Measurements from ENCODE around the gene ACOX1.

ACOX1 gene

DNA sequence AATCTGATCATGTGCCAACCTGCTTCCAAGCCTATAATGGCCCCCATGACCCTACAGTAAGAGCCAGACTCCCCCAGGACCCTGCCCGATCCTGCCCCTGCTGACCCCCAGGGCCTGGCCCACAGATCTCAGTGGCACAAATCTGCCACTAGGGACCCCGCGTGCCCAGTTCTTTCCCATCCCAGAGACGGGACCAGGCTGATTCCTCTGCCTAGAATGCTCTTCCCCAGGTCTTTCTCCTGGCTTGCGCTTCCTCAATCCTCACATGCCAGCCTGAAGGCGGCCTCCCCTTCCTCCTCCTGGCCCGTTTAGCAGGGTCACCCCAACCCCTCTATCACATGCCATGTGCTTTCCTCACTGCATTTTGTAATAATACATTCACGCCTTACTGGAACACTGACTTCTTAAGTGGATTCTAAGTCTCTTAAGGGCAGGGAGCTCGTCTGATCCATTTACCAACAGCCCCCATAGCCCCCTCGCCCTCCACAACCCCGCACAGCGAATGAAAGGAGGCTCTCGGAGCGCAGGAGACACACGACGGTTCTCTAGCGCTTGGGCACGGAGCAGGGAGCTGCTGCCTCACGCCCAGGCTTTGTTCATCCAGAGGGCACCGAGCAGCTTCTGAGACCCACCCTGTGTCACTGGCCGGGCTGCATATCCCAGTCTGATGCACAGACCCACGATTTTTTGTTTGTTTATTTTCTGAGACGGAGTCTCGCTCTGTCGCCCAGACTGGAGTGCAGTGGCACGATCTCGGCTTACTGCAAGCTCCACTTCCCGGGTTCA is 83.4 kb downstream of the ACOX1 start (continued):
- TF ChIP-seq, protein P1, sequence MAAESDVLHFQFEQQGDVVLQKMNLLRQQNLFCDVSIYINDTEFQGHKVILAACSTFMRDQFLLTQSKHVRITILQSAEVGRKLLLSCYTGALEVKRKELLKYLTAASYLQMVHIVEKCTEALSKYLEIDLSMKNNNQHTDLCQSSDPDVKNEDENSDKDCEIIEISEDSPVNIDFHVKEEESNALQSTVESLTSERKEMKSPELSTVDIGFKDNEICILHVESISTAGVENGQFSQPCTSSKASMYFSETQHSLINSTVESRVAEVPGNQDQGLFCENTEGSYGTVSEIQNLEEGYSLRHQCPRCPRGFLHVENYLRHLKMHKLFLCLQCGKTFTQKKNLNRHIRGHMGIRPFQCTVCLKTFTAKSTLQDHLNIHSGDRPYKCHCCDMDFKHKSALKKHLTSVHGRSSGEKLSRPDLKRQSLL (tag by site-specific recombination; IDR thresholded peaks at IDR 0.05) = peak; percentile 94
- TF ChIP-seq ZBTB8A (tag by site-specific recombination; IDR thresholded peaks at IDR 0.05) (no peak), SALL2 (tag by site-specific recombination; IDR thresholded peaks at IDR 0.05; ENCODE audit: borderline replicate concordance) (no peak), ZNF37A (tag by site-specific recombination; IDR thresholded peaks at IDR 0.05) (no peak), KLF7 (tag by site-specific recombination; IDR thresholded peaks at IDR 0.05; ENCODE audit: borderline replicate concordance) (no peak), ZNF837 (tag by site-specific recombination; IDR thresholded peaks at IDR 0.05) (no peak), ZNF629 (tag by site-specific recombination; IDR thresholded peaks at IDR 0.05) (no peak), ZNF561 (tag by site-specific recombination; IDR thresholded peaks at IDR 0.05; ENCODE audit: borderline replicate concordance) (no peak), ZNF768 (tag by site-specific recombination; IDR thresholded peaks at IDR 0.05) (no peak)
- TF ChIP-seq, protein P2, sequence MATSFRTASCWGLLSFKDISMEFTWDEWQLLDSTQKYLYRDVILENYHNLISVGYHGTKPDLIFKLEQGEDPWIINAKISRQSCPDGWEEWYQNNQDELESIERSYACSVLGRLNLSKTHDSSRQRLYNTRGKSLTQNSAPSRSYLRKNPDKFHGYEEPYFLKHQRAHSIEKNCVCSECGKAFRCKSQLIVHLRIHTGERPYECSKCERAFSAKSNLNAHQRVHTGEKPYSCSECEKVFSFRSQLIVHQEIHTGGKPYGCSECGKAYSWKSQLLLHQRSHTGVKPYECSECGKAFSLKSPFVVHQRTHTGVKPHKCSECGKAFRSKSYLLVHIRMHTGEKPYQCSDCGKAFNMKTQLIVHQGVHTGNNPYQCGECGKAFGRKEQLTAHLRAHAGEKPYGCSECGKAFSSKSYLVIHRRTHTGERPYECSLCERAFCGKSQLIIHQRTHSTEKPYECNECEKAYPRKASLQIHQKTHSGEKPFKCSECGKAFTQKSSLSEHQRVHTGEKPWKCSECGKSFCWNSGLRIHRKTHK (tag by site-specific recombination; IDR thresholded peaks at IDR 0.05) = no peak
- TF ChIP-seq, protein P3, sequence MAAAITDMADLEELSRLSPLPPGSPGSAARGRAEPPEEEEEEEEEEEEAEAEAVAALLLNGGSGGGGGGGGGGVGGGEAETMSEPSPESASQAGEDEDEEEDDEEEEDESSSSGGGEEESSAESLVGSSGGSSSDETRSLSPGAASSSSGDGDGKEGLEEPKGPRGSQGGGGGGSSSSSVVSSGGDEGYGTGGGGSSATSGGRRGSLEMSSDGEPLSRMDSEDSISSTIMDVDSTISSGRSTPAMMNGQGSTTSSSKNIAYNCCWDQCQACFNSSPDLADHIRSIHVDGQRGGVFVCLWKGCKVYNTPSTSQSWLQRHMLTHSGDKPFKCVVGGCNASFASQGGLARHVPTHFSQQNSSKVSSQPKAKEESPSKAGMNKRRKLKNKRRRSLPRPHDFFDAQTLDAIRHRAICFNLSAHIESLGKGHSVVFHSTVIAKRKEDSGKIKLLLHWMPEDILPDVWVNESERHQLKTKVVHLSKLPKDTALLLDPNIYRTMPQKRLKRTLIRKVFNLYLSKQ (tag by site-specific recombination; IDR thresholded peaks at IDR 0.05; ENCODE audit: borderline replicate concordance) = no peak
- TF ChIP-seq, protein P4, sequence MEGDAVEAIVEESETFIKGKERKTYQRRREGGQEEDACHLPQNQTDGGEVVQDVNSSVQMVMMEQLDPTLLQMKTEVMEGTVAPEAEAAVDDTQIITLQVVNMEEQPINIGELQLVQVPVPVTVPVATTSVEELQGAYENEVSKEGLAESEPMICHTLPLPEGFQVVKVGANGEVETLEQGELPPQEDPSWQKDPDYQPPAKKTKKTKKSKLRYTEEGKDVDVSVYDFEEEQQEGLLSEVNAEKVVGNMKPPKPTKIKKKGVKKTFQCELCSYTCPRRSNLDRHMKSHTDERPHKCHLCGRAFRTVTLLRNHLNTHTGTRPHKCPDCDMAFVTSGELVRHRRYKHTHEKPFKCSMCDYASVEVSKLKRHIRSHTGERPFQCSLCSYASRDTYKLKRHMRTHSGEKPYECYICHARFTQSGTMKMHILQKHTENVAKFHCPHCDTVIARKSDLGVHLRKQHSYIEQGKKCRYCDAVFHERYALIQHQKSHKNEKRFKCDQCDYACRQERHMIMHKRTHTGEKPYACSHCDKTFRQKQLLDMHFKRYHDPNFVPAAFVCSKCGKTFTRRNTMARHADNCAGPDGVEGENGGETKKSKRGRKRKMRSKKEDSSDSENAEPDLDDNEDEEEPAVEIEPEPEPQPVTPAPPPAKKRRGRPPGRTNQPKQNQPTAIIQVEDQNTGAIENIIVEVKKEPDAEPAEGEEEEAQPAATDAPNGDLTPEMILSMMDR (tag by site-specific recombination; IDR thresholded peaks at IDR 0.05) = peak; percentile 66; the same call in 1 of the 2 replicates
- TF ChIP-seq, protein P5, sequence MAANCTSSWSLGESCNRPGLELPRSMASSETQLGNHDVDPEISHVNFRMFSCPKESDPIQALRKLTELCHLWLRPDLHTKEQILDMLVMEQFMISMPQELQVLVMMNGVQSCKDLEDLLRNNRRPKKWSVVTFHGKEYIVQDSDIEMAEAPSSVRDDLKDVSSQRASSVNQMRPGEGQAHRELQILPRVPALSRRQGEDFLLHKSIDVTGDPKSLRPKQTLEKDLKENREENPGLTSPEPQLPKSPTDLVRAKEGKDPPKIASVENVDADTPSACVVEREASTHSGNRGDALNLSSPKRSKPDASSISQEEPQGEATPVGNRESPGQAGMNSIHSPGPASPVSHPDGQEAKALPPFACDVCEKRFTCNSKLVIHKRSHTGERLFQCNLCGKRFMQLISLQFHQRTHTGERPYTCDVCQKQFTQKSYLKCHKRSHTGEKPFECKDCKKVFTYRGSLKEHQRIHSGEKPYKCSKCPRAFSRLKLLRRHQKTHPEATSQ (tag by site-specific recombination; IDR thresholded peaks at IDR 0.05) = no peak
- TF ChIP-seq, protein P6, sequence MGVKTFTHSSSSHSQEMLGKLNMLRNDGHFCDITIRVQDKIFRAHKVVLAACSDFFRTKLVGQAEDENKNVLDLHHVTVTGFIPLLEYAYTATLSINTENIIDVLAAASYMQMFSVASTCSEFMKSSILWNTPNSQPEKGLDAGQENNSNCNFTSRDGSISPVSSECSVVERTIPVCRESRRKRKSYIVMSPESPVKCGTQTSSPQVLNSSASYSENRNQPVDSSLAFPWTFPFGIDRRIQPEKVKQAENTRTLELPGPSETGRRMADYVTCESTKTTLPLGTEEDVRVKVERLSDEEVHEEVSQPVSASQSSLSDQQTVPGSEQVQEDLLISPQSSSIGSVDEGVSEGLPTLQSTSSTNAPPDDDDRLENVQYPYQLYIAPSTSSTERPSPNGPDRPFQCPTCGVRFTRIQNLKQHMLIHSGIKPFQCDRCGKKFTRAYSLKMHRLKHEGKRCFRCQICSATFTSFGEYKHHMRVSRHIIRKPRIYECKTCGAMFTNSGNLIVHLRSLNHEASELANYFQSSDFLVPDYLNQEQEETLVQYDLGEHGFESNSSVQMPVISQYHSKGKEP (tag by site-specific recombination; IDR thresholded peaks at IDR 0.05) = no peak

DNA sequence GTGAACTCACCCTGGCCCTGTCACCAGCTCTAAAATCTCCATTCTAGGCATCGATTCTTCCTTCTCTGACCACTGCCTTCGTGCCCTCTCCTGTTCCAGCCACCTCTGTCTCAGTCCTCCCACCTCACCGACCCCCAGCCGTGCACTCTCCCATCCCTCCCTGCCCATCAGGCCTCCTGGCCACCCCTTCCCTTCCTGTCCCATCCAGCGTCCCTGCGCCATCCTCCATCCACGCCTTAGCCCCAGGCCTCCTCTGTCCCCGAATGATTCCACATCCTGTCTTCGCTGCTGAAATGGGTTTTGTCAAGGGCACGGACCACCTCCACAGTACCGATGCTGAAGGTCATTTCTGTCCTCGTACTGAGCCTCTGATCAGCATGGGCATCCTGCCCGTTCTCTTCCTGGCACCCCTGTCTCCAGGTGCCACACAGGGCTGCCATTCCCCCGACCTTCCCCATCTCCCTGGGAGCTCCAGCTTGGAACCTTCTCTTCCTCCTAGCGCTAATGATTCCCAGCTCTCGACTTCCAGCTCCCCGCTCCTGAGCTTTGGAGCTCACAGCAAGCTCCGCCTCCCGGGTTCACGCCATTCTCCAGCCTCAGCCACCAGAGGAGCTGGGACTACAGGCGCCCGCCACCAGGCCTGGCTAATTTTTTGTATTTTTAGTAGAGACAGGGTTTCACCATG is 84.8 kb downstream of the ACOX1 start:
- CTCF ChIA-PET = interaction anchor here (0.6 to 4.3 kb wide), 8 partner anchors 11 to 342 kb away, joined by 3 to 28 read pairs (median 4); partner anchors contain the start of genes CDK3, MRPL38 and TRIM47
- TF ChIP-seq, protein P7, sequence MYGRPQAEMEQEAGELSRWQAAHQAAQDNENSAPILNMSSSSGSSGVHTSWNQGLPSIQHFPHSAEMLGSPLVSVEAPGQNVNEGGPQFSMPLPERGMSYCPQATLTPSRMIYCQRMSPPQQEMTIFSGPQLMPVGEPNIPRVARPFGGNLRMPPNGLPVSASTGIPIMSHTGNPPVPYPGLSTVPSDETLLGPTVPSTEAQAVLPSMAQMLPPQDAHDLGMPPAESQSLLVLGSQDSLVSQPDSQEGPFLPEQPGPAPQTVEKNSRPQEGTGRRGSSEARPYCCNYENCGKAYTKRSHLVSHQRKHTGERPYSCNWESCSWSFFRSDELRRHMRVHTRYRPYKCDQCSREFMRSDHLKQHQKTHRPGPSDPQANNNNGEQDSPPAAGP (tag by site-specific recombination; IDR thresholded peaks at IDR 0.05) = 0 out of 2 replicates have a peak, but pooled peaks have one; percentile 9
- TF ChIP-seq ZNF133 (tag by site-specific recombination; IDR thresholded peaks at IDR 0.05) (no peak), ZBTB8A (tag by site-specific recombination; IDR thresholded peaks at IDR 0.05) (no peak), KLF7 (tag by site-specific recombination; IDR thresholded peaks at IDR 0.05; ENCODE audit: borderline replicate concordance) (no peak)
- TF ChIP-seq, protein P8, sequence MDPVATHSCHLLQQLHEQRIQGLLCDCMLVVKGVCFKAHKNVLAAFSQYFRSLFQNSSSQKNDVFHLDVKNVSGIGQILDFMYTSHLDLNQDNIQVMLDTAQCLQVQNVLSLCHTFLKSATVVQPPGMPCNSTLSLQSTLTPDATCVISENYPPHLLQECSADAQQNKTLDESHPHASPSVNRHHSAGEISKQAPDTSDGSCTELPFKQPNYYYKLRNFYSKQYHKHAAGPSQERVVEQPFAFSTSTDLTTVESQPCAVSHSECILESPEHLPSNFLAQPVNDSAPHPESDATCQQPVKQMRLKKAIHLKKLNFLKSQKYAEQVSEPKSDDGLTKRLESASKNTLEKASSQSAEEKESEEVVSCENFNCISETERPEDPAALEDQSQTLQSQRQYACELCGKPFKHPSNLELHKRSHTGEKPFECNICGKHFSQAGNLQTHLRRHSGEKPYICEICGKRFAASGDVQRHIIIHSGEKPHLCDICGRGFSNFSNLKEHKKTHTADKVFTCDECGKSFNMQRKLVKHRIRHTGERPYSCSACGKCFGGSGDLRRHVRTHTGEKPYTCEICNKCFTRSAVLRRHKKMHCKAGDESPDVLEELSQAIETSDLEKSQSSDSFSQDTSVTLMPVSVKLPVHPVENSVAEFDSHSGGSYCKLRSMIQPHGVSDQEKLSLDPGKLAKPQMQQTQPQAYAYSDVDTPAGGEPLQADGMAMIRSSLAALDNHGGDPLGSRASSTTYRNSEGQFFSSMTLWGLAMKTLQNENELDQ (tag by site-specific recombination; IDR thresholded peaks at IDR 0.05; ENCODE audit: low read depth) = no peak
- TF ChIP-seq, protein P9, sequence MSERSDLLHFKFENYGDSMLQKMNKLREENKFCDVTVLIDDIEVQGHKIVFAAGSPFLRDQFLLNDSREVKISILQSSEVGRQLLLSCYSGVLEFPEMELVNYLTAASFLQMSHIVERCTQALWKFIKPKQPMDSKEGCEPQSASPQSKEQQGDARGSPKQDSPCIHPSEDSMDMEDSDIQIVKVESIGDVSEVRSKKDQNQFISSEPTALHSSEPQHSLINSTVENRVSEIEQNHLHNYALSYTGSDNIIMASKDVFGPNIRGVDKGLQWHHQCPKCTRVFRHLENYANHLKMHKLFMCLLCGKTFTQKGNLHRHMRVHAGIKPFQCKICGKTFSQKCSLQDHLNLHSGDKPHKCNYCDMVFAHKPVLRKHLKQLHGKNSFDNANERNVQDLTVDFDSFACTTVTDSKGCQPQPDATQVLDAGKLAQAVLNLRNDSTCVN (tag by site-specific recombination; optimal IDR thresholded peaks at IDR 0.05) = no peak

More for the DNA sequence above, 84.8 kb downstream of the ACOX1 start:
- Histone ChIP-seq H3K27ac (ENCODE audit: extremely low read depth, low read depth, low read length) (no peak overlapping the region; the same call in 1 of the 2 replicates), H3K4me3 (ENCODE audit: low read depth, low read length) (no peak overlapping the region), H3K9me3 (ENCODE audit: control insufficient read depth, insufficient read depth, low read depth, low read length) (no peaks in the 10 kb centered on the region), H3K36me3 (ENCODE audit: control insufficient read depth in 2 of 2, insufficient read depth in 1 of 2, low read length in 2 of 2) (peaks cover 9 to 55% of the 10 kb centered on the region in 2 experiments; a peak in 2 of 3 replicates), H3K4me1 (ENCODE audit: control insufficient read depth, insufficient read depth, low read length) (peaks cover 10% of the 10 kb centered on the region)
- POLR2A ChIA-PET = interaction anchor here (0.5 to 2.2 kb wide), 5 partner anchors 12 to 55 kb away, joined by 3 to 20 read pairs (median 3); partner anchors contain the start of gene WBP2

All from HEK293 (cell line).